ENCODE data around the gene SMAD7. TPM values are rescaled to one million over a fixed set of nuclear protein-coding genes. Genes with fewer than 3 reads are reported as not detected.

Gene SMAD7
- total RNA-seq, 2 experiments from 2014 or later: 2.9 to 15.1 TPM

GRCh38 chr18:48992133-48992532 is 41.4 kb upstream of the SMAD7 start:
- ChIA-PET POLR2A (interaction anchor here (0.6 kb wide), 1 partner anchor 560 kb away, joined by 3 read pairs; no protein-coding TSS in a partner anchor), CTCF (ENCODE audit: unreplicated experiment) (no interaction called here)
- no TSS peak for BruUV-seq (replicated peaks)
- H3K9me2 ChIP-seq (ENCODE audit: insufficient read depth, low read length): no peaks in the 10 kb centered on the region
- no peaks in the 10 kb centered on the region for H4K20me1 ChIP-seq (ENCODE audit: insufficient read depth, low read length)
- no peak for DNase-seq (ENCODE audit: low spot score)
- TF ChIP-seq EZH2phosphoT487 (IDR thresholded peaks at IDR 0.05; ENCODE audit: borderline replicate concordance, low read depth, low read length): no peak
- TF ChIP-seq, protein P1, sequence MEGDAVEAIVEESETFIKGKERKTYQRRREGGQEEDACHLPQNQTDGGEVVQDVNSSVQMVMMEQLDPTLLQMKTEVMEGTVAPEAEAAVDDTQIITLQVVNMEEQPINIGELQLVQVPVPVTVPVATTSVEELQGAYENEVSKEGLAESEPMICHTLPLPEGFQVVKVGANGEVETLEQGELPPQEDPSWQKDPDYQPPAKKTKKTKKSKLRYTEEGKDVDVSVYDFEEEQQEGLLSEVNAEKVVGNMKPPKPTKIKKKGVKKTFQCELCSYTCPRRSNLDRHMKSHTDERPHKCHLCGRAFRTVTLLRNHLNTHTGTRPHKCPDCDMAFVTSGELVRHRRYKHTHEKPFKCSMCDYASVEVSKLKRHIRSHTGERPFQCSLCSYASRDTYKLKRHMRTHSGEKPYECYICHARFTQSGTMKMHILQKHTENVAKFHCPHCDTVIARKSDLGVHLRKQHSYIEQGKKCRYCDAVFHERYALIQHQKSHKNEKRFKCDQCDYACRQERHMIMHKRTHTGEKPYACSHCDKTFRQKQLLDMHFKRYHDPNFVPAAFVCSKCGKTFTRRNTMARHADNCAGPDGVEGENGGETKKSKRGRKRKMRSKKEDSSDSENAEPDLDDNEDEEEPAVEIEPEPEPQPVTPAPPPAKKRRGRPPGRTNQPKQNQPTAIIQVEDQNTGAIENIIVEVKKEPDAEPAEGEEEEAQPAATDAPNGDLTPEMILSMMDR (conservative IDR thresholded peaks at IDR 0.05; ENCODE audit: low read length): no peak
- no peak overlapping the region for H3K4me3 ChIP-seq (ENCODE audit: low read depth, low read length, poor library complexity, severe bottlenecking)
- H3K79me2 ChIP-seq (ENCODE audit: insufficient read depth, low read depth, low read length): no peaks in the 10 kb centered on the region
- H3K4me1 ChIP-seq (ENCODE audit: insufficient read depth, low read length, poor library complexity, severe bottlenecking): peaks cover 17% of the 10 kb centered on the region
- no peak overlapping the region for H2AFZ ChIP-seq (ENCODE audit: low read length)
- H3K4me2 ChIP-seq (ENCODE audit: low read length): 0 out of 2 replicates have a peak overlapping the region, but pooled peaks have one; percentile 36
- no peaks in the 10 kb centered on the region for H3K9me3 ChIP-seq (ENCODE audit: low read length)
- no peaks in the 10 kb centered on the region for H3K36me3 ChIP-seq (ENCODE audit: insufficient read depth, low read length)
- H3K27ac ChIP-seq (ENCODE audit: low read depth, low read length, poor library complexity, severe bottlenecking): no peak overlapping the region
- intact Hi-C loops (cut with micrococcal nuclease; ENCODE audit: unreplicated experiment): no loop called here

DNA sequence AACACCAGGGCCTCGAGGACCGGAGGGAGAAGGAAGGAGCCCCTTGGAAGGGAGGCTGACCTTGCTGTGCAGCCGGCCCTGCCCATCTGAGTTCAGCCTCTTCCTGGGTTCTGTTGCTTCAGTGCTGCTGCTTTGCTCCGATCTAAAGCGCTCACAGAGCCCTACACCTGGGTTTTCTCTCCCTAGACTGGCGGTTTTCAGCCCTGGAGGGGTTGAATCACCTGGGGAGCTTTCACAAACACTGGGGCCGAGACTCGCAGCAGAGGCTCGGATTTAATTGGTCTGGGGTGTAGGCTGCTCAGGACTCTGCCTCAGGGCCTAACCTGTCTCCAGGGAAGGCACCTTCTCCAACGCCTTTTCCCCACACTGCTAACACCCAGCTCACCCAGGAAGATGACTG is 40.9 kb upstream of the SMAD7 start:
- no TSS peak for BruUV-seq (replicated peaks)

DNA sequence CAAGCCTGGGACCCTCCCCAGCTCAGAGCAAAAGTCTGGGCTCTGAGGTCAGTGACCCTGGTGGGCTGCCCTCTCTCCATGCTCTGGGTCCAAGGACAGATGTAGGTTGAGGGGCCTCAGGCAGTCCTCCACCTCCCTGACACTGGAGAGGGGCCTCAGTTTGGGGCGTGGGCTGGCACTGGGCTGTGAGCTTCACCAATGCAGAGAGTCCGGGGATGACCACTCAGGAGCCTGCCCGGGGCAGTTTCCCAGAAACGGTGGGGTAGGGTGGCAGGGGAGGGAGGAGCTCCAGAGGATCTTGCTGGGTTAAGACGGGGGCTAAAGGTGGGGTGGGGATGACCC is 40.5 kb upstream of the SMAD7 start:
- Histone ChIP-seq H3K4me3 (ENCODE audit: low read depth, low read length, poor library complexity, severe bottlenecking) (no peak overlapping the region), H3K4me1 (ENCODE audit: insufficient read depth, low read length, poor library complexity, severe bottlenecking) (peaks cover 17% of the 10 kb centered on the region), H3K79me2 (ENCODE audit: insufficient read depth, low read depth, low read length) (no peaks in the 10 kb centered on the region), H3K9me2 (ENCODE audit: insufficient read depth, low read length) (no peaks in the 10 kb centered on the region), H3K27ac (ENCODE audit: low read depth, low read length, poor library complexity, severe bottlenecking) (no peak overlapping the region), H4K20me1 (ENCODE audit: insufficient read depth, low read length) (no peaks in the 10 kb centered on the region), H3K4me2 (ENCODE audit: low read length) (no peak overlapping the region), H3K36me3 (ENCODE audit: insufficient read depth, low read length) (no peaks in the 10 kb centered on the region), H2AFZ (ENCODE audit: low read length) (no peak overlapping the region), H3K9me3 (ENCODE audit: low read length) (no peaks in the 10 kb centered on the region)
- CTCF ChIA-PET (ENCODE audit: unreplicated experiment): interaction anchor here (0.6 kb wide), 1 partner anchor 276 kb away, joined by 3 read pairs; no protein-coding TSS in a partner anchor
- POLR2A ChIA-PET: no interaction called here
- no TSS peak for BruUV-seq (replicated peaks)
- TF ChIP-seq, protein P1 (conservative IDR thresholded peaks at IDR 0.05; ENCODE audit: low read length): no peak
- no peak for TF ChIP-seq EZH2phosphoT487 (IDR thresholded peaks at IDR 0.05; ENCODE audit: borderline replicate concordance, low read depth, low read length)
- intact Hi-C loops (cut with micrococcal nuclease; ENCODE audit: unreplicated experiment): no loop called here
- DNase-seq (ENCODE audit: low spot score): no peak

More for the DNA sequence above, 40.9 kb upstream of the SMAD7 start:
- Histone ChIP-seq H3K36me3 (ENCODE audit: insufficient read depth, low read length) (no peaks in the 10 kb centered on the region), H2AFZ (ENCODE audit: low read length) (no peak overlapping the region), H3K27ac (ENCODE audit: low read depth, low read length, poor library complexity, severe bottlenecking) (no peak overlapping the region), H3K4me2 (ENCODE audit: low read length) (0 out of 2 replicates have a peak overlapping the region, but pooled peaks have one; percentile 9), H3K79me2 (ENCODE audit: insufficient read depth, low read depth, low read length) (no peaks in the 10 kb centered on the region), H3K4me3 (ENCODE audit: low read depth, low read length, poor library complexity, severe bottlenecking) (no peak overlapping the region), H4K20me1 (ENCODE audit: insufficient read depth, low read length) (no peaks in the 10 kb centered on the region), H3K9me2 (ENCODE audit: insufficient read depth, low read length) (no peaks in the 10 kb centered on the region), H3K9me3 (ENCODE audit: low read length) (no peaks in the 10 kb centered on the region), H3K4me1 (ENCODE audit: insufficient read depth, low read length, poor library complexity, severe bottlenecking) (peaks cover 17% of the 10 kb centered on the region)
- intact Hi-C loops (cut with micrococcal nuclease; ENCODE audit: unreplicated experiment): no loop called here
- TF ChIP-seq EZH2phosphoT487 (IDR thresholded peaks at IDR 0.05; ENCODE audit: borderline replicate concordance, low read depth, low read length): no peak
- TF ChIP-seq, protein P1 (conservative IDR thresholded peaks at IDR 0.05; ENCODE audit: low read length): no peak
- ChIA-PET POLR2A (interaction anchor here (0.6 kb wide), 1 partner anchor 561 kb away, joined by 3 read pairs; no protein-coding TSS in a partner anchor), CTCF (ENCODE audit: unreplicated experiment) (no interaction called here)
- peak; percentile 33 for DNase-seq (ENCODE audit: low spot score)

All from OCI-LY7 (cell line).